ENCODE measurements around the gene ADAM10. TPM values are rescaled to one million over a fixed set of nuclear protein-coding genes. Genes with fewer than 3 reads are reported as not detected.

ADAM10 gene
- total RNA-seq, 1 donor from 2014 or later = 48.1 TPM

GRCh38 chr15:58760385-58761009, 11.0 kb upstream of the ADAM10 start:
- TF ChIP-seq CTCF (IDR thresholded peaks at IDR 0.05) (no peak), POLR2AphosphoS5 (IDR thresholded peaks at IDR 0.05; ENCODE audit: insufficient read depth in 1 of 2, low read depth in 1 of 2) (no peak), POLR2A (IDR thresholded peaks at IDR 0.05) (no peak)
- H3K27me3 ChIP-seq = no peaks in the 10 kb centered on the region
- intact Hi-C loops (cut with DNase I) = no loop called here
- H3K4me1 ChIP-seq = peaks cover 6% of the 10 kb centered on the region
- no peak for DNase-seq (ENCODE audit: extremely low spot score in 2 of 2)
- no peak overlapping the region for H3K4me3 ChIP-seq
- no peaks in the 10 kb centered on the region for H3K36me3 ChIP-seq
- H3K9me3 ChIP-seq = no peaks in the 10 kb centered on the region
- H3K27ac ChIP-seq = no peak overlapping the region

GRCh38 chr15:58758141-58758540, 8.6 kb upstream of the ADAM10 start:
- Histone ChIP-seq H3K36me3 (no peaks in the 10 kb centered on the region), H3K4me3 (no peak overlapping the region), H3K27ac (no peak overlapping the region), H3K27me3 (no peaks in the 10 kb centered on the region), H3K4me1 (peaks cover 6% of the 10 kb centered on the region), H3K9me3 (no peaks in the 10 kb centered on the region)
- TF ChIP-seq POLR2A (IDR thresholded peaks at IDR 0.05) = no peak
- TF ChIP-seq CTCF (IDR thresholded peaks at IDR 0.05) = peak in 1 of 3 experiments; percentile 39
- DNase-seq (ENCODE audit: extremely low spot score in 2 of 2) = no peak
- intact Hi-C loops (cut with DNase I) = no loop called here

DNA sequence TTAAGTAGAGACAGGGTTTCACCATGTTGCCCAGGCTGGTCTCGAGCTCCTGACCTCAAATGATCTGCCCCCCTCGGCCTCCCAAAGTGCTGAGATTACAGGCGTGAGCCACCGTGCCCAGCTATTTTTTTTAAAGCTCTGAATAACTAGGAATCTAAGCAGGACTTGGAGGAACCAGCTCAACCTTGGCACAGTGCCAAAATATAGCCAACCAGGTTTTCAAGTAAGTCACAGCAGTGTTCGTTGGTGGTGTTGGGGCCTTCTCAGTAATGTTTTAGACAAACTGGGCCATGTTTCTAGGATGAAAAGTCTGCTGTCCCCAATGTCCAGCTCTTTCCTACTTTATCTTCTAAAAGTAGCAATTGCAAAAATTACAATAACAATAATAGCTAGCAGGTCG, 6.4 kb upstream of the ADAM10 start:
- intact Hi-C loops (cut with DNase I) = no loop called here
- H3K36me3 ChIP-seq = no peaks in the 10 kb centered on the region
- H3K9me3 ChIP-seq = no peaks in the 10 kb centered on the region
- TF ChIP-seq POLR2AphosphoS5 (IDR thresholded peaks at IDR 0.05; ENCODE audit: insufficient read depth in 1 of 2, low read depth in 1 of 2) (no peak), CTCF (IDR thresholded peaks at IDR 0.05) (no peak), POLR2A (IDR thresholded peaks at IDR 0.05) (no peak)
- DNase-seq (ENCODE audit: extremely low spot score in 2 of 2) = no peak
- peaks cover 6% of the 10 kb centered on the region for H3K4me1 ChIP-seq
- no peak overlapping the region for H3K27ac ChIP-seq
- no peak overlapping the region for H3K4me3 ChIP-seq
- H3K27me3 ChIP-seq = no peaks in the 10 kb centered on the region

DNA sequence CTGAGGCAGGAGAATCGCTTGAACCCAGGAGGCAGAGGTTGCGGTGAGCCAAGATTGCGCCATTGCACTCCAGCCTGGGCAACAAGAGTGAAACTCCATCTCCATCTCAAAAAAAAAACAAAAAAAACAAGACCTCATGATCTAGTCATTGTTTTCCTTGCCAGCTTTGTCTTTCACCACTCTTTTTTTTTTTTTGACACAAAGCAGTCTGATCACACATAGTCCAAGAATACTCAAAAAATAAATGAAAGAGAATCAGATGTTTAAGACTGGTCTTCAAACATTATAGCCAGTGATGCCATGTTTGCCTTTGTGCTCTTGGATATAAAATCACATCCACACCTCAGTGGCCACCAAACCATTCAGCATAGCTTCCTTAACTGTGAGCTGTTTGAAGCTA, 5.8 kb upstream of the ADAM10 start:
- Histone ChIP-seq H3K27me3 (no peaks in the 10 kb centered on the region), H3K4me3 (no peak overlapping the region), H3K36me3 (no peaks in the 10 kb centered on the region), H3K9me3 (no peaks in the 10 kb centered on the region), H3K27ac (no peak overlapping the region), H3K4me1 (peaks cover 6% of the 10 kb centered on the region)
- DNase-seq (ENCODE audit: extremely low spot score in 2 of 2) = no peak
- intact Hi-C loops (cut with DNase I) = no loop called here
- no peak for TF ChIP-seq POLR2AphosphoS5 (IDR thresholded peaks at IDR 0.05; ENCODE audit: insufficient read depth in 1 of 2, low read depth in 1 of 2)
- no peak for TF ChIP-seq POLR2A (IDR thresholded peaks at IDR 0.05)
- no peak for TF ChIP-seq CTCF (IDR thresholded peaks at IDR 0.05)

GRCh38 chr15:58752716-58753115, 3.2 kb upstream of the ADAM10 start:
- Histone ChIP-seq H3K27ac (no peak overlapping the region), H3K4me1 (peaks cover 3% of the 10 kb centered on the region), H3K27me3 (no peaks in the 10 kb centered on the region), H3K36me3 (no peaks in the 10 kb centered on the region), H3K9me3 (no peaks in the 10 kb centered on the region), H3K4me3 (no peak overlapping the region)
- intact Hi-C loops (cut with DNase I) = no loop called here
- no peak for DNase-seq (ENCODE audit: extremely low spot score in 2 of 2)
- TF ChIP-seq POLR2A (IDR thresholded peaks at IDR 0.05) (no peak), CTCF (IDR thresholded peaks at IDR 0.05) (no peak), POLR2AphosphoS5 (IDR thresholded peaks at IDR 0.05; ENCODE audit: insufficient read depth in 1 of 2, low read depth in 1 of 2) (no peak)
